Endothelial cell of umbilical vein (primary cell): ENCODE data around the gene PSD4.

Source experiments
- CTCF ChIP-seq, 2 donors: IDR thresholded peaks; 1 replicate in 1 of 2; 2 replicates in 1 of 2; pipeline ENCODE4 v1.5.1; 2011; ENCODE audit warnings: low read length in 2 of 2, mild to moderate bottlenecking in 2 of 2, moderate library complexity in 2 of 2, control low read depth in 1 of 2, inconsistent platforms in 1 of 2, low read depth in 1 of 2; ENCODE audit not compliant: insufficient read depth in 1 of 2; ENCODE audit errors: extremely low read depth in 1 of 2
- POLR2A ChIP-seq: IDR thresholded peaks from 2 replicates; pipeline ENCODE4 v1.6.1; 2012; ENCODE audit warnings: low read depth, mild to moderate bottlenecking, control low read depth, low read length

- TF ChIP-seq CTCF (IDR thresholded peaks at IDR 0.05; ENCODE audit: extremely low read depth in 1 of 2, insufficient read depth in 1 of 2, low read depth in 1 of 2, low read length in 2 of 2) (no peak), POLR2A (no peak)
Measured at GRCh38 chr2:113162173-113162572, 11.6 kb upstream of the PSD4 start.
